GM04503 (cell line): Measurements from ENCODE around the gene ODAD3.
A peak's percentile ranks its signal among the peaks of the same experiment; 100 is the strongest.
"Not testable (repeated sequence)": the region's sequence is repeated elsewhere in the genome, so short reads cannot be mapped to it uniquely, and the experiment has no call there.

Source experiments
- DNase-seq: peaks from one replicate; pipeline ENCODE4 v3.0.0-alpha.2; 2012; ENCODE audit warnings: low read depth

The ODAD3 gene

GRCh38 chr19:11435057-11435832 lies at the start of gene ODAD3, which contains the start of gene PRKCSH:
ODAD3 (minus strand) TSS chr19:11435121; CDS start chr19:11435016, 105 bp downstream.
PRKCSH (plus strand) TSS chr19:11435635; CDS start chr19:11436118, 483 bp downstream.
- DNase-seq, result peak; percentile 99

- DNase-seq, result no peak
Observed at GRCh38 chr19:11483366-11484111, 48.6 kb upstream of the ODAD3 start.

- peak; percentile 10 for DNase-seq
Observed at GRCh38 chr19:11482384-11483050, 47.6 kb upstream of the ODAD3 start.

GRCh38 chr19:11481534-11482383 lies 46.8 kb upstream of the ODAD3 start:
- peak; percentile 31 for DNase-seq

GRCh38 chr19:11480715-11481533 lies 46.0 kb upstream of the ODAD3 start, which contains the start of gene ELAVL3:
ELAVL3 (minus strand) TSS chr19:11481046; CDS start chr19:11480608, 438 bp downstream.
- no peak for DNase-seq

GRCh38 chr19:11479898-11480714 lies 45.2 kb upstream of the ODAD3 start:
- no peak for DNase-seq

GRCh38 chr19:11479090-11479897 lies 44.4 kb upstream of the ODAD3 start:
- DNase-seq, result no peak

- DNase-seq, result no peak
Observed at GRCh38 chr19:11478167-11479089, 43.5 kb upstream of the ODAD3 start.

GRCh38 chr19:11475861-11476260 lies 40.9 kb upstream of the ODAD3 start:
- DNase-seq, result no peak

- not testable (repeated sequence) for DNase-seq
Observed at GRCh38 chr19:11475343-11475742, 40.4 kb upstream of the ODAD3 start.

- DNase-seq, result no peak
Observed at GRCh38 chr19:11473725-11474124, 38.8 kb upstream of the ODAD3 start.

GRCh38 chr19:11468266-11468845 lies 33.4 kb upstream of the ODAD3 start:
- not testable (repeated sequence) for DNase-seq

- no peak for DNase-seq
Observed at GRCh38 chr19:11465600-11465999, 30.7 kb upstream of the ODAD3 start.

GRCh38 chr19:11464333-11465265 lies 29.7 kb upstream of the ODAD3 start:
- no peak for DNase-seq

- no peak for DNase-seq
Observed at GRCh38 chr19:11463391-11463790, 28.5 kb upstream of the ODAD3 start.

- no peak for DNase-seq
Observed at GRCh38 chr19:11461453-11461852, 26.5 kb upstream of the ODAD3 start.
